HUES48 (cell line): ENCODE results near the gene IL26.

Source experiments
- H3K27ac ChIP-seq: one replicate; pipeline ENCODE4 v1.7.0; 2013; ENCODE audit warnings: low read depth, low read length, inconsistent platforms
- H3K27me3 ChIP-seq: 2 replicates; pipeline ENCODE4 v1.6.1; 2013; ENCODE audit warnings: mild to moderate bottlenecking, low read length; ENCODE audit not compliant: control insufficient read depth, insufficient read depth
- H3K36me3 ChIP-seq: 2 replicates; pipeline ENCODE4 v1.6.1; 2013; ENCODE audit warnings: low read length; ENCODE audit not compliant: control insufficient read depth, insufficient read depth
- H3K4me1 ChIP-seq: 2 replicates; pipeline ENCODE4 v1.6.1; 2013; ENCODE audit warnings: mild to moderate bottlenecking, low read length; ENCODE audit not compliant: control insufficient read depth, insufficient read depth
- H3K4me3 ChIP-seq: 2 replicates; pipeline ENCODE4 v1.5.1; 2013; ENCODE audit warnings: mild to moderate bottlenecking, low read depth, low read length
- H3K9ac ChIP-seq: 2 replicates; pipeline ENCODE4 v1.6.1; 2013; ENCODE audit warnings: mild to moderate bottlenecking, low read depth, low read length, moderate library complexity
- H3K9me3 ChIP-seq: 2 replicates; pipeline ENCODE4 v1.6.1; 2013; ENCODE audit warnings: low read length; ENCODE audit not compliant: control insufficient read depth, insufficient read depth

Gene IL26

GRCh38 chr12:68173792-68174191 is 51.8 kb downstream of the IL26 start:
- no peak overlapping the region for H3K9ac ChIP-seq
- no peaks in the 10 kb centered on the region for H3K36me3 ChIP-seq
- no peak overlapping the region for H3K4me3 ChIP-seq
- no peaks in the 10 kb centered on the region for H3K9me3 ChIP-seq
- H3K4me1 ChIP-seq, result no peaks in the 10 kb centered on the region
- H3K27ac ChIP-seq, result no peak overlapping the region
- H3K27me3 ChIP-seq, result no peaks in the 10 kb centered on the region

- Histone ChIP-seq H3K27me3 (no peaks in the 10 kb centered on the region), H3K9me3 (no peaks in the 10 kb centered on the region), H3K36me3 (no peaks in the 10 kb centered on the region), H3K4me3 (no peak overlapping the region), H3K9ac (no peak overlapping the region), H3K4me1 (no peaks in the 10 kb centered on the region), H3K27ac (no peak overlapping the region)
Observed at GRCh38 chr12:68170726-68171125, 54.9 kb downstream of the IL26 start.

DNA sequence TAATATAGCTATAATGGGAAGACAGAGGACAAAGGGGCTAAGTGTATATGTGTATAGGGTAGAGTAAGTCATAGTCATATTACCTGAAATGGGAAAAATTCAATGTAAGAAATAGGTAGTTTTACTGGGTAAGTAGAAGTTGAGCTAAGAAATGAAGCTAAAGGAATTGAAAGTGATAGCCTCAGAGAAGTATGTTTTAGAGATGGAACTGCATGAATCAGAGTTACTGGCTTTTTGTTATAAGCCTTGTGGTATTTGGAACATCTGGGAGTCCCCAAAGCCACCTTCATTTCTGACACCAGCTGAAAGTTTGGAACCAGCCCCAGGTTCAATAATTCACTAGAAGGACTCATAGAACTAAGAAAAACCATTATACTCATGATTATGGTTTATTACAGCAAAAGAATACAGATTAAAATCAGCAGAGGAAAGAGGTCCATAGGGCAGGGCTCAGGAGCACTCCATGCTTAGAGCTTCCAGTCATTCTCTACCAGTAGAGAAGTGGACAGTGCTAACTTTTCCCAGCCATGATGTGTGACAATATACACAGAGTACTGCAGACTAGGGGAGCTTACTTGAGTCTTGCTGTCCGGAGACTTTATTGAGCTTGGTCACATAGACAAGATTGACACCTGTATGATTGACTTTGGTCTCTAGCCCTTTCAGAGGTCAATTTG is 56.3 kb downstream of the IL26 start:
- no peak overlapping the region for H3K9ac ChIP-seq
- no peaks in the 10 kb centered on the region for H3K36me3 ChIP-seq
- no peak overlapping the region for H3K4me3 ChIP-seq
- H3K9me3 ChIP-seq, result no peaks in the 10 kb centered on the region
- no peak overlapping the region for H3K27ac ChIP-seq
- H3K4me1 ChIP-seq, result no peaks in the 10 kb centered on the region
- no peaks in the 10 kb centered on the region for H3K27me3 ChIP-seq

- Histone ChIP-seq H3K36me3 (no peaks in the 10 kb centered on the region), H3K27ac (no peak overlapping the region), H3K4me3 (no peak overlapping the region), H3K27me3 (no peaks in the 10 kb centered on the region), H3K4me1 (no peaks in the 10 kb centered on the region), H3K9me3 (no peaks in the 10 kb centered on the region), H3K9ac (no peak overlapping the region)
Observed at GRCh38 chr12:68166317-68166831, 59.2 kb downstream of the IL26 start.

GRCh38 chr12:68163560-68164081 is 62.0 kb downstream of the IL26 start:
- H3K27me3 ChIP-seq, result no peaks in the 10 kb centered on the region
- H3K27ac ChIP-seq, result no peak overlapping the region
- H3K4me1 ChIP-seq, result no peaks in the 10 kb centered on the region
- no peak overlapping the region for H3K4me3 ChIP-seq
- no peak overlapping the region for H3K9ac ChIP-seq
- no peaks in the 10 kb centered on the region for H3K9me3 ChIP-seq
- no peaks in the 10 kb centered on the region for H3K36me3 ChIP-seq

DNA sequence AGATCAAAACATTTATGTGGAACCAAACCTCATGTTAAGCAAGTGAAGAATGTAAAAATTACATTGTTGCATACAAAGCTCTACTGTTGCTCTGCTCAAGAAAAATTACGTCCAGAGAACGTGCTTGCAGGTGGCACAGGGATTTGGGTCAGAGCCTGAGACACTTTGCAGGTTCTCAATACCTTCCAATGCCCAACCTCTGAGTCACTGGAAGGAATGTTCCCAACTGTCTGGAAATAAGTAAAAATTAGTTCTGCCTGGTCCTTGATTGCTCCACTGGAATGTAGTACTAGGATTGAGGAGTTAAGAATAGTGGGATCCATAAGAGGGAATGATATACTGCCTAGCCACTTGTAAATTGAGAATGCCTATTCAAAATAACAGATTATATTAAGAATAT is 63.2 kb downstream of the IL26 start:
- H3K27me3 ChIP-seq, result no peaks in the 10 kb centered on the region
- H3K27ac ChIP-seq, result no peak overlapping the region
- H3K9ac ChIP-seq, result no peak overlapping the region
- H3K4me1 ChIP-seq, result no peaks in the 10 kb centered on the region
- H3K9me3 ChIP-seq, result no peaks in the 10 kb centered on the region
- no peaks in the 10 kb centered on the region for H3K36me3 ChIP-seq
- no peak overlapping the region for H3K4me3 ChIP-seq

- Histone ChIP-seq H3K27me3 (no peaks in the 10 kb centered on the region), H3K9ac (no peak within 1 kb of the TSS), H3K9me3 (no peaks in the 10 kb centered on the region), H3K36me3 (no peaks in the 10 kb centered on the region), H3K4me1 (no peaks in the 10 kb centered on the region), H3K27ac (no peak within 1 kb of the TSS), H3K4me3 (no peak within 1 kb of the TSS)
Observed at GRCh38 chr12:68159681-68160304, 65.8 kb downstream of the IL26 start, which contains the start of gene IFNG. TSS of gene IFNG (minus strand) at chr12:68159740. CDS start at chr12:68159615, 125 bp downstream.

DNA sequence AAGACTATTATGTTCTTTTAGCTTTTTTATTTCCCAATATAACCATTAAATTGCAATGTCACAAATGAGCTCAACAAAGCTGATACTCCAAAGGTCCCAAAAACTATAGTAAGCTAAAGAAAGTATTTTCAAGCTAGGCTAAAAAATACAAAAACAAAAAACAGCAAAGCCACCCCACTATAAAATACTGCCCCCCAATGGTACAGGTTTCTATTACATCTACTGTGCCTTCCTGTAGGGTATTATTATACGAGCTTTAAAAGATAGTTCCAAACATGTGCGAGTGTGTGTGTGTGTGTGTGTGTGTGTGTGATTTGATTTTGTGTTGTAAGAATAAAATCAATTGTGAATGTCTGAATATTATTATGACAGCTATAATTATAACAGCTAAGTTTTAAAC is 67.2 kb downstream of the IL26 start:
- Histone ChIP-seq H3K4me3 (no peak overlapping the region), H3K9ac (no peak overlapping the region), H3K9me3 (no peaks in the 10 kb centered on the region), H3K36me3 (no peaks in the 10 kb centered on the region), H3K27me3 (no peaks in the 10 kb centered on the region), H3K4me1 (no peaks in the 10 kb centered on the region), H3K27ac (no peak overlapping the region)

DNA sequence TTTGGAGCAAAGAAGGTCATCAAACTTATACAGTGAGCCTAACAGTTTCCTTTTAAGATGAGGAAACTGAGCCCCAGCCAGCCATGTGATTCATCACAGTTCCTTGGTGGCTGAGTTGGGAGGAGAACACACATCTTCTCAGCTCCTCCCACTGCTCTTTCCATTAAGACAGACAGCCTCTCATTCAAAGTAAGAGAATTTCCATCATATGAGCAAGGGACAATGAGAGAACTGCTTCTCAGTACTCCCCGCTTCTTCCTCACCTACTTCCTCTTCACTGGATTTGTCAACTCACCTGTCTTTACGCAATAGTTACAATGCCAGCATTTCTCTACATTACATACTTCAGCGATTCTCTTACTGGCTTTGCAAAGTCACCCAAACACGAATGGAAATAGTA is 68.2 kb downstream of the IL26 start:
- Histone ChIP-seq H3K36me3 (no peaks in the 10 kb centered on the region), H3K4me1 (no peaks in the 10 kb centered on the region), H3K9me3 (no peaks in the 10 kb centered on the region), H3K4me3 (no peak overlapping the region), H3K27me3 (no peaks in the 10 kb centered on the region), H3K27ac (no peak overlapping the region), H3K9ac (no peak overlapping the region)

DNA sequence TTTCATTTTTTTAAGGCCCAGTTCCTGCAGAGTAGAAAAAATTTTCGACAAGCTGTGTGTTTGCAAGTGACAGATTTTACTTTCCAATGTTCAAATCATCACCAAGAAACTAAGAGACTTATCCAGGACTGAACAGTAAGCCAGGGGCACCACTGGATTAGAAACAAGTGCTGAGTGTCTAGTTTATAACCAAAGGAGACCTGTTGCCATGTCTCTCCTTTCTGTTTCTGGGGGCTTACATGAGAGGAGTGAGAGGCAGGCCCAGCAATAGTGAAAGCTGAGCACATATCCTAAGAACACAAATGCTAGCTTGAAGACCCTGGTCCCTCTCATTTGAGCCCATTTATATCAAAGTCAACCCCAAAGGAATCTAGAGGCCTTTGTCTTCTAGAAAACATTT is 69.0 kb downstream of the IL26 start:
- H3K4me3 ChIP-seq, result no peak overlapping the region
- no peaks in the 10 kb centered on the region for H3K27me3 ChIP-seq
- H3K4me1 ChIP-seq, result no peaks in the 10 kb centered on the region
- no peaks in the 10 kb centered on the region for H3K9me3 ChIP-seq
- no peak overlapping the region for H3K9ac ChIP-seq
- H3K27ac ChIP-seq, result no peak overlapping the region
- no peaks in the 10 kb centered on the region for H3K36me3 ChIP-seq

GRCh38 chr12:68154779-68155178 is 70.8 kb downstream of the IL26 start:
- no peaks in the 10 kb centered on the region for H3K4me1 ChIP-seq
- H3K36me3 ChIP-seq, result no peaks in the 10 kb centered on the region
- no peak overlapping the region for H3K27ac ChIP-seq

More at GRCh38 chr12:68154779-68155178, 70.8 kb downstream of the IL26 start:
- Histone ChIP-seq H3K9ac (no peak overlapping the region), H3K4me3 (no peak overlapping the region), H3K27me3 (no peaks in the 10 kb centered on the region), H3K9me3 (no peaks in the 10 kb centered on the region)
